GM12878 (cell line): Measurements from ENCODE around the gene KRT31. TPM values are rescaled to one million over a fixed set of nuclear protein-coding genes. Genes with fewer than 3 reads are reported as not detected.

ENCODE experiments used
- ATAC-seq: fragments of 200-7000 bp; cut with Tn5 transposase; 3 replicates; pipeline ENCODE4 v1.9.1; 2020; ENCODE audit warnings: mild to moderate bottlenecking, moderate library complexity
- BruUV-seq: library from RNA; stranded (reverse); fragments of 400-500 nt; replicated peaks from 2 replicates; lab custom pipeline; 2021; lab: Mats Ljungman, UMichigan
- CTCF ChIA-PET: fragments of 300-600 bp; sonication (Branson Sonifier 250); formaldehyde crosslinking; extraction: SDS; loops from one replicate; lab custom pipeline; 2021; ENCODE audit warnings: inconsistent platforms; lab: Yijun Ruan, JAX
- POLR2A ChIA-PET: fragments of 350-600 bp; formaldehyde crosslinking; extraction: SDS; loops from one replicate; lab custom pipeline; 2021; ENCODE audit warnings: inconsistent platforms; lab: Charles Lee
- RAD21 ChIA-PET: fragments of 300-600 bp; sonication (Branson Sonifier 250); formaldehyde crosslinking; loops from one replicate; lab custom pipeline; 2023; ENCODE audit warnings: antibody characterized with exemption; ENCODE audit not compliant: unreplicated experiment; lab: Charles Lee
- SMC1A ChIA-PET: fragments of 300-600 bp; sonication (Branson Sonifier 250); formaldehyde crosslinking; loops from one replicate; lab custom pipeline; 2023; ENCODE audit not compliant: unreplicated experiment, uncharacterized antibody; lab: Charles Lee
- DNase-seq: peaks from one replicate; pipeline ENCODE4 v3.0.0-alpha.2; 2011; ENCODE audit warnings: low read depth, low spot score
- FAIRE-seq: peaks from 3 replicates; lab custom pipeline; 2011; peaks lifted over from hg19 to GRCh38; lab: Jason Lieb, UNC
- H2AFZ ChIP-seq: 2 replicates; pipeline ENCODE4 v1.6.0; 2011; ENCODE audit warnings: low read depth, low read length, control low read depth; ENCODE audit not compliant: control insufficient read depth
- H3K27ac ChIP-seq: 2 replicates; pipeline ENCODE4 v1.5.1; 2011; ENCODE audit warnings: control low read depth; ENCODE audit not compliant: control insufficient read depth, insufficient read depth
- H3K27me3 ChIP-seq, 2 experiments: replicated peaks in 1 of 2; 2 replicates each; pipeline versions ENCODE4 v1.6.0 to v1.6.1; 2011; ENCODE audit warnings: low read length in 1 of 2; ENCODE audit not compliant: control insufficient read depth in 2 of 2, insufficient read depth in 2 of 2
- H3K36me3 ChIP-seq, 2 experiments: 2 replicates each; pipeline ENCODE4 v1.5.1; 2011; ENCODE audit warnings: low read length in 1 of 2; ENCODE audit not compliant: control insufficient read depth in 2 of 2, insufficient read depth in 2 of 2
- H3K4me1 ChIP-seq: 2 replicates; pipeline ENCODE4 v1.6.1; 2011; ENCODE audit warnings: mild to moderate bottlenecking, low read length, moderate library complexity, mixed read lengths; ENCODE audit not compliant: control insufficient read depth, insufficient read depth
- H3K4me2 ChIP-seq: 2 replicates; pipeline ENCODE4 v1.6.0; 2011; ENCODE audit warnings: control low read depth; ENCODE audit not compliant: control insufficient read depth, insufficient read depth
- H3K4me3 ChIP-seq: fragments of 200-600 bp; sonication (generic); 2 replicates; pipeline ENCODE4 v1.5.1; 2016
- H3K79me2 ChIP-seq: 2 replicates; pipeline ENCODE4 v1.6.0; 2011; ENCODE audit warnings: low read length; ENCODE audit not compliant: control insufficient read depth, insufficient read depth
- H3K9ac ChIP-seq: 2 replicates; pipeline ENCODE4 v1.8.0; 2011; ENCODE audit warnings: low read length, control low read depth, mixed read lengths; ENCODE audit not compliant: control insufficient read depth, insufficient read depth
- H3K9me3 ChIP-seq: replicated peaks from 3 replicates; pipeline ENCODE4 v1.5.1; 2011; ENCODE audit warnings: mild to moderate bottlenecking, low read length; ENCODE audit not compliant: control insufficient read depth, insufficient read depth
- H4K20me1 ChIP-seq: 2 replicates; pipeline ENCODE4 v1.6.0; 2011; ENCODE audit not compliant: control insufficient read depth, insufficient read depth
- CEBPB ChIP-seq, 2 experiments: fragments of 150-350 bp in 1 of 2; IDR thresholded peaks; 2 replicates each; pipeline ENCODE4 v1.6.1; 2012 to 2014; ENCODE audit warnings: low read depth in 2 of 2, low read length in 2 of 2, borderline replicate concordance in 1 of 2, inconsistent platforms in 1 of 2
- DPF2 ChIP-seq: fragments of 450-650 bp; IDR thresholded peaks from 2 replicates; pipeline ENCODE4 v1.6.1; 2017; ENCODE audit warnings: mild to moderate bottlenecking
- HDGF ChIP-seq: fragments of 450-650 bp; IDR thresholded peaks from 2 replicates; pipeline ENCODE4 v1.6.1; 2016; ENCODE audit warnings: antibody characterized with exemption
- MEF2A ChIP-seq: IDR thresholded peaks from 2 replicates; pipeline ENCODE4 v1.6.1; 2011; ENCODE audit warnings: low read depth, mild to moderate bottlenecking, low read length, moderate library complexity; ENCODE audit not compliant: insufficient read depth
- RAD21 ChIP-seq: IDR thresholded peaks from 2 replicates; pipeline ENCODE4 v1.6.1; 2011; ENCODE audit warnings: mild to moderate bottlenecking, low read depth, low read length, moderate library complexity; ENCODE audit not compliant: insufficient read depth
- SIX5 ChIP-seq: IDR thresholded peaks from 2 replicates; pipeline ENCODE4 v1.6.1; 2011; ENCODE audit warnings: mild to moderate bottlenecking, low read depth, low read length, moderate library complexity; ENCODE audit not compliant: severe bottlenecking
- SMARCA5 ChIP-seq: fragments of 450-650 bp; IDR thresholded peaks from 2 replicates; pipeline ENCODE4 v1.6.1; 2017; ENCODE audit warnings: mild to moderate bottlenecking
- YY1 ChIP-seq: IDR thresholded peaks from 2 replicates; pipeline ENCODE4 v1.6.1; 2011; ENCODE audit warnings: low read depth, mild to moderate bottlenecking, low read length
- ZBED1 ChIP-seq: IDR thresholded peaks from 2 replicates; pipeline ENCODE4 v1.6.1; 2016; ENCODE audit warnings: borderline replicate concordance
- ZNF274 ChIP-seq: IDR thresholded peaks from one replicate; pipeline ENCODE4 v1.8.0; 2011; ENCODE audit not compliant: insufficient read length, insufficient read depth
- ZNF384 ChIP-seq: IDR thresholded peaks from 2 replicates; pipeline ENCODE4 v1.6.1; 2012; ENCODE audit warnings: low read depth, mild to moderate bottlenecking, low read length, improper control_type of control experiment, borderline replicate concordance
- WGBS: methylation state at CpG from one replicate; pipeline ENCODE4 v1.1.6; 2016; ENCODE audit warnings: low lambda C conversion rate; ENCODE audit not compliant: insufficient replicate concordance, insufficient coverage; ENCODE audit errors: missing lambda C conversion rate; 5-methylcytosine and 5-hydroxymethylcytosine counted together
- in situ Hi-C: fragments of 300-500 bp; cut with MboI; formaldehyde crosslinking; loops from 9 replicates; pipeline ENCODE4 v1.14.3; 2018; ENCODE audit warnings: mixed read lengths
- intact Hi-C: fragments of 100-400 bp; cut with micrococcal nuclease; formaldehyde crosslinking; loops from one replicate; pipeline ENCODE4 v1.14.2; 2022; ENCODE audit not compliant: unreplicated experiment
- polyA plus RNA-seq, 11 experiments: library from polyadenylated mRNA; depleted of rRNA in 4 of 11; unstranded in 6 of 11; stranded (reverse) in 5 of 11; fragments of >200 nt; fragmentation: Nextera tagmentation in 4 of 11; fragmentation: Illumina TruSeq in 1 of 11; extraction: Ambion mirVana in 4 of 11; extraction: Trizol in 1 of 11; gene quantifications; 1 replicate in 1 of 11; 2 replicates in 10 of 11; pipeline versions ENCODE4 v1.2.1 to v1.2.3, GENCODE V29; 2011 to 2016; ENCODE audit warnings: inconsistent platforms in 2 of 11, missing spikeins in 2 of 11, low read depth in 1 of 11
- total RNA-seq, 4 experiments: library from RNA; depleted of rRNA in 3 of 4; stranded (reverse); fragments of >200 nt in 3 of 4; fragmentation: Illumina TruSeq in 1 of 4; extraction: Trizol in 1 of 4; gene quantifications; 2 replicates each; pipeline versions ENCODE4 v1.2.1 to v1.2.3, GENCODE V29; 2013 to 2021
- TF ChIP-seq, protein P1 (sequence below): fragments of 450-650 bp; IDR thresholded peaks from 2 replicates; pipeline ENCODE4 v1.6.1; 2017; ENCODE audit warnings: borderline replicate concordance
- TF ChIP-seq, protein P2 (sequence below): fragments of 450-650 bp; formaldehyde crosslinking; IDR thresholded peaks from 2 replicates; pipeline ENCODE4 v1.5.0; 2022; ENCODE audit warnings: mild to moderate bottlenecking, missing genetic modification characterization

Gene KRT31
- total and polyA plus RNA-seq, 10 of the 15 experiments (the other 5 are each of a cell fraction or from before 2014, with no cell fraction given): not detected

DNA sequence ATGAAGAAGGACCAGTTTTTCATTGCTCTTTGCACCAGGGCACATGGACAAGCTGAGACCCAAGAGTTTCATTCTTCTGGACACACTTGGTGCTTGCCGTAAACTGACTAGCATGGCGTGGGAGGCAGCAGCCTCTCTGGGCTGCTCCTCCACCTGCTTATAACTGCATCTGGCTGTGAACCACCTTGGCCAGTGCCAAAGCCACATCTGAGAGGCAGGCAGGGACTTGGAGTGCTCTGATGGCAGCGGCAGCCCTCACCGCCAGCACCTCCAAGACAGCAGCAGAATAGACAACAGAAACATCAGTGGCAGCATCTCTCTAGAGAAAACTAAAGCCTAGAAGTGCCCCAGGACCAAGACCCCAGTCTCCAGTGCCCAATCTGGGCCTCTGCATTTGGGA, 22.3 kb upstream of the KRT31 start:
- no peaks in the 10 kb centered on the region for H3K79me2 ChIP-seq
- ChIA-PET RAD21 (no interaction called here), SMC1A (no interaction called here), CTCF (interaction anchor here (1.2 kb wide), 1 partner anchor 14 kb away, joined by 3 read pairs; no protein-coding TSS in a partner anchor), POLR2A (no interaction called here)
- ATAC-seq (no peak), DNase-seq (no peak), FAIRE-seq (no peak)
- H3K36me3 ChIP-seq: no peaks in the 10 kb centered on the region
- in situ Hi-C loops (no loop called here), intact Hi-C loops (no loop called here)
- H2AFZ ChIP-seq: no peak overlapping the region
- 26% methylated on average over 4 of the region's 4 CpGs for WGBS
- no peak for TF ChIP-seq ZNF384
- TF ChIP-seq SIX5: no peak
- no TSS peak for BruUV-seq
- no peaks in the 10 kb centered on the region for H3K9me3 ChIP-seq
- H3K27ac ChIP-seq: no peak overlapping the region
- H3K4me3 ChIP-seq: no peak overlapping the region
- H3K4me1 ChIP-seq: no peaks in the 10 kb centered on the region
- H3K27me3 ChIP-seq: no peaks in the 10 kb centered on the region; a peak in 1 of 4 replicates
- no peak overlapping the region for H3K4me2 ChIP-seq
- no peaks in the 10 kb centered on the region for H4K20me1 ChIP-seq
- no peak overlapping the region for H3K9ac ChIP-seq

DNA sequence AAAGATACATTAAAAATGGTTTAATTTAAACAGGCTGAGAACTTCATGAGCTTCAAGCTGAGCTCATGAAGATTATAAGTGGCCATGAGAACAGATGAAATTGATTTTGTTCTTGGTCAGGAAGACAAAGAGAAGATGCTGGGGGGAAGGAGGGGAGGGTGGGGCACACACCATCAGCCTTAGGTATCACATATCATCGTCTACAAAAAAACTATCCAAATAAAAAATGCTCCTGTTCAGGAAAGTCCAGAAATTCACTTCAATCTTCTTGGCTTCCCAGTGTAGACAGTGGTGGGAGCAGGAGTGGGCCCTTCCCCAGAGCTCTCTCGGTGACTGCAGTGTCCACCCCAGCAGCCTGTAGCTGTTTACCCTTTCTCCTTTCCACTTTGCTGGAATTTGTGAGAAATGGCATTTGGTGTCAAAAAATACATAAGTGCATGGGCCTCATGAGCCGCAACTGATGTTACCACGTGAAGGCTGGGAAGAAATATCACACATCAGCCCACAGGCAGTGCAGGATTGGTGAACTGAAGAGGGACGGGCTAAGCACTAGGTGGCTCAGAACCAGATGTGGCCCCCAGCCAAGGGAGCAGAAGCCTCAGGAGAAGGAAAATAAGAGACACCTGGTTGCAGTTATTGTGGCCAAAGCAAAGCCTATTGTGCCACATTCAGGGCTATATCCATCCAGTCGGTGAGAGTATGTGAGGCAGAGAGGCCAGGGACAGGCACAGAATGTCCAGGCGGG, 20.9 kb upstream of the KRT31 start:
- Histone ChIP-seq H3K9me3 (no peaks in the 10 kb centered on the region), H3K79me2 (no peaks in the 10 kb centered on the region), H3K36me3 (no peaks in the 10 kb centered on the region), H3K27ac (no peak overlapping the region), H3K9ac (no peak overlapping the region), H3K4me2 (no peak overlapping the region), H3K27me3 (no peaks in the 10 kb centered on the region; a peak in 1 of 4 replicates), H2AFZ (no peak overlapping the region), H4K20me1 (no peaks in the 10 kb centered on the region), H3K4me3 (no peak overlapping the region), H3K4me1 (no peaks in the 10 kb centered on the region)
- ChIA-PET CTCF (interaction anchor here (1.0 to 1.4 kb wide), 3 partner anchors 9 to 245 kb away, joined by 3 to 4 read pairs (median 3); no protein-coding TSS in a partner anchor), RAD21 (no interaction called here), SMC1A (interaction anchor here (1.0 to 1.5 kb wide), 2 partner anchors 84 to 144 kb away, joined by 3 read pairs; no protein-coding TSS in a partner anchor), POLR2A (no interaction called here)
- FAIRE-seq: no peak
- DNase-seq: no peak
- no TSS peak for BruUV-seq
- ATAC-seq: no peak
- intact Hi-C loops: no loop called here
- whole genome bisulfite sequencing: 41% methylated on average over 7 of the region's 7 CpGs
- in situ Hi-C loops: no loop called here
- TF ChIP-seq CEBPB (IDR thresholded peaks at IDR 0.05; ENCODE audit: borderline replicate concordance in 1 of 2, low read depth in 2 of 2, low read length in 2 of 2): no peak
- TF ChIP-seq, protein P1, sequence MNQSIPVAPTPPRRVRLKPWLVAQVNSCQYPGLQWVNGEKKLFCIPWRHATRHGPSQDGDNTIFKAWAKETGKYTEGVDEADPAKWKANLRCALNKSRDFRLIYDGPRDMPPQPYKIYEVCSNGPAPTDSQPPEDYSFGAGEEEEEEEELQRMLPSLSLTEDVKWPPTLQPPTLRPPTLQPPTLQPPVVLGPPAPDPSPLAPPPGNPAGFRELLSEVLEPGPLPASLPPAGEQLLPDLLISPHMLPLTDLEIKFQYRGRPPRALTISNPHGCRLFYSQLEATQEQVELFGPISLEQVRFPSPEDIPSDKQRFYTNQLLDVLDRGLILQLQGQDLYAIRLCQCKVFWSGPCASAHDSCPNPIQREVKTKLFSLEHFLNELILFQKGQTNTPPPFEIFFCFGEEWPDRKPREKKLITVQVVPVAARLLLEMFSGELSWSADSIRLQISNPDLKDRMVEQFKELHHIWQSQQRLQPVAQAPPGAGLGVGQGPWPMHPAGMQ: no peak
- no peak for TF ChIP-seq DPF2
- TF ChIP-seq RAD21: no peak
- TF ChIP-seq ZNF274: no peak
- TF ChIP-seq MEF2A: no peak
- no peak for TF ChIP-seq SMARCA5
- TF ChIP-seq YY1: no peak
- TF ChIP-seq, protein P2, sequence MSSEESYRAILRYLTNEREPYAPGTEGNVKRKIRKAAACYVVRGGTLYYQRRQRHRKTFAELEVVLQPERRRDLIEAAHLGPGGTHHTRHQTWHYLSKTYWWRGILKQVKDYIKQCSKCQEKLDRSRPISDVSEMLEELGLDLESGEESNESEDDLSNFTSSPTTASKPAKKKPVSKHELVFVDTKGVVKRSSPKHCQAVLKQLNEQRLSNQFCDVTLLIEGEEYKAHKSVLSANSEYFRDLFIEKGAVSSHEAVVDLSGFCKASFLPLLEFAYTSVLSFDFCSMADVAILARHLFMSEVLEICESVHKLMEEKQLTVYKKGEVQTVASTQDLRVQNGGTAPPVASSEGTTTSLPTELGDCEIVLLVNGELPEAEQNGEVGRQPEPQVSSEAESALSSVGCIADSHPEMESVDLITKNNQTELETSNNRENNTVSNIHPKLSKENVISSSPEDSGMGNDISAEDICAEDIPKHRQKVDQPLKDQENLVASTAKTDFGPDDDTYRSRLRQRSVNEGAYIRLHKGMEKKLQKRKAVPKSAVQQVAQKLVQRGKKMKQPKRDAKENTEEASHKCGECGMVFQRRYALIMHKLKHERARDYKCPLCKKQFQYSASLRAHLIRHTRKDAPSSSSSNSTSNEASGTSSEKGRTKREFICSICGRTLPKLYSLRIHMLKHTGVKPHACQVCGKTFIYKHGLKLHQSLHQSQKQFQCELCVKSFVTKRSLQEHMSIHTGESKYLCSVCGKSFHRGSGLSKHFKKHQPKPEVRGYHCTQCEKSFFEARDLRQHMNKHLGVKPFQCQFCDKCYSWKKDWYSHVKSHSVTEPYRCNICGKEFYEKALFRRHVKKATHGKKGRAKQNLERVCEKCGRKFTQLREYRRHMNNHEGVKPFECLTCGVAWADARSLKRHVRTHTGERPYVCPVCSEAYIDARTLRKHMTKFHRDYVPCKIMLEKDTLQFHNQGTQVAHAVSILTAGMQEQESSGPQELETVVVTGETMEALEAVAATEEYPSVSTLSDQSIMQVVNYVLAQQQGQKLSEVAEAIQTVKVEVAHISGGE: no peak
- no peak for TF ChIP-seq HDGF
- no peak for TF ChIP-seq ZBED1
